Neural crest cell (in vitro differentiated cells): ENCODE data around the gene TLE3. TPM values are rescaled to one million over a fixed set of nuclear protein-coding genes. Genes with fewer than 3 reads are reported as not detected.

Experiments used
- DNase-seq: peaks from one replicate; pipeline ENCODE4 v3.0.0; 2021; ENCODE audit warnings: low read depth, mixed read lengths, low spot score
- H3K27ac Mint-ChIP-seq: one replicate; pipeline ENCODE4 v1.8.0; 2021; ENCODE audit warnings: mild to moderate bottlenecking, mixed read lengths; ENCODE audit not compliant: unreplicated experiment
- H3K27me3 Mint-ChIP-seq: 2 replicates; pipeline ENCODE4 v1.8.0; 2021; ENCODE audit warnings: low read depth, mild to moderate bottlenecking, mixed read lengths
- H3K36me3 Mint-ChIP-seq: 2 replicates; pipeline ENCODE4 v1.8.0; 2021; ENCODE audit warnings: low read depth, mild to moderate bottlenecking, mixed read lengths
- H3K4me1 Mint-ChIP-seq: 2 replicates; pipeline ENCODE4 v1.8.0; 2021; ENCODE audit warnings: mixed read lengths
- H3K4me3 Mint-ChIP-seq: one replicate; pipeline ENCODE4 v1.8.0; 2021; ENCODE audit warnings: mild to moderate bottlenecking, mixed read lengths
- H3K9me3 Mint-ChIP-seq: 2 replicates; pipeline ENCODE4 v1.8.0; 2021; ENCODE audit warnings: mixed read lengths
- CTCF ChIP-seq: fragments of 200-600 bp; sonication (generic); conservative IDR thresholded peaks from 2 replicates; pipeline ENCODE4 v1.5.0; 2021; ENCODE audit warnings: antibody characterized with exemption, mild to moderate bottlenecking
- total RNA-seq: library from RNA; stranded (reverse); gene quantifications from 2 replicates; pipeline ENCODE4 v1.2.1, GENCODE V29; 2021

The TLE3 gene
- total RNA-seq, 1 donor from 2014 or later, result 89.9 TPM

DNA sequence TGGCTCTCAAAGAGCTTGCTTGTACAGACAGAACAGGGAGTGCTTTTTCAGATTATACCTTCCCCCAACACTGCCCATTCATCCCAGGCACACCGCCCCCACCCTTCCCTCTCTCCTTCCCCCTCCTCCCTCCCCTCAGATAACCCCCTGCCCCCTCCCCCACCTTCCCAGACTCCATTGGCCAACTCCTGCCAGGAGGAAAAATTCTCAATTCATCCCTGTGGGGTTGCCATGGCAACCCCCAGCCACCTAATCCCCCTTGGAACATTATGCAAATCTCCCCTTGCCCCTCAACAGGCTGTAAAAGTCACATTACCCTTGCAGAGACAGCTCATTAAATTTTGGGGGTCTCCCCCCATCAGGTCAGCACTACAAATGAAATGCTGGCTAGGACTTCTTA lies 14.3 kb downstream of the TLE3 start:
- Mint-ChIP-seq H3K27ac (no peak overlapping the region), H3K27me3 (peaks cover 10% of the 10 kb centered on the region), H3K4me3 (peak overlapping the region; percentile 80), H3K4me1 (peaks cover 76% of the 10 kb centered on the region), H3K9me3 (no peaks in the 10 kb centered on the region), H3K36me3 (peaks cover 31% of the 10 kb centered on the region)
- no peak for TF ChIP-seq CTCF
- peak; percentile 34 for DNase-seq

DNA sequence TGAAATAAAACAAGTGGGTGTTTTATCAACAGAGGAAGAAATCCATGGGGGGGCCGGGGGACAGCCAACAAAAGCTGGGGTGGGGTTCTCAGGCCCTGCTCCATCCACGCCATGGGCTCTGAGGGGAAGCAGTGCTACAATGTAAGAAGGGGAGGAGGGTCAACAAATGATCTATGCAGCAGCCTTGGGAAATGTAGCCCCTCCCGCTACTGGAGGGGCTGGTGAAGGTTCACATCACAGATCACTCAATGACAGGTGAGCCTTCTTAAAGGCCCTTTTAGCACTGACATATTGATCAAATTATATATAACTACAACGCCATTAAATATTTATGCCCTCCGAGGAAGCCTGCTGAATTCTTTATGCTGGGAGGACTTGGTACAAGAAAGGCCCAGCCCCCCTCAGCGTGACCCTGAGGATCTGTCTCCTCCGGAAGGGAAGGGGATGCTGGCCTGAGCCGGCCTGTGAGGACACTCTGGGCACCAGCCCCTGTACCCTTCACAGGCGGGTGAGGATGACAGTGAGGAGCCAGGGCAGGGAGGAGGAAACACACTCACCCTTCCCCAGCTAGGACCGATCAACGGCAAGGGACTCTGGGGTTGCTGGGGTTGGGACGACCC lies 15.3 kb downstream of the TLE3 start:
- TF ChIP-seq CTCF, result no peak
- DNase-seq, result no peak
- H3K27ac Mint-ChIP-seq, result peak overlapping the region; percentile 39
- H3K36me3 Mint-ChIP-seq, result peaks cover 31% of the 10 kb centered on the region
- H3K9me3 Mint-ChIP-seq, result no peaks in the 10 kb centered on the region
- peak overlapping the region; percentile 54 for H3K4me3 Mint-ChIP-seq
- H3K4me1 Mint-ChIP-seq, result peaks cover 77% of the 10 kb centered on the region
- H3K27me3 Mint-ChIP-seq, result peaks cover 10% of the 10 kb centered on the region

- Mint-ChIP-seq H3K27ac (no peak overlapping the region), H3K36me3 (peaks cover 26% of the 10 kb centered on the region), H3K4me3 (peak overlapping the region; percentile 12)
These were observed 16.1 kb downstream of the TLE3 start for GRCh38 chr15:70081612-70082011.

GRCh38 chr15:70080347-70080746 lies 17.4 kb downstream of the TLE3 start:
- peaks cover 77% of the 10 kb centered on the region for H3K4me1 Mint-ChIP-seq
- H3K27ac Mint-ChIP-seq, result no peak overlapping the region
- peaks cover 22% of the 10 kb centered on the region for H3K36me3 Mint-ChIP-seq
- no peaks in the 10 kb centered on the region for H3K27me3 Mint-ChIP-seq
- H3K9me3 Mint-ChIP-seq, result no peaks in the 10 kb centered on the region
- DNase-seq, result no peak
- H3K4me3 Mint-ChIP-seq, result no peak overlapping the region
- no peak for TF ChIP-seq CTCF

More at GRCh38 chr15:70081612-70082011, 16.1 kb downstream of the TLE3 start:
- no peak for TF ChIP-seq CTCF
- no peak for DNase-seq
- Mint-ChIP-seq H3K4me1 (peaks cover 77% of the 10 kb centered on the region), H3K27me3 (peaks cover 4% of the 10 kb centered on the region), H3K9me3 (no peaks in the 10 kb centered on the region)

GRCh38 chr15:70079888-70080287 lies 17.8 kb downstream of the TLE3 start:
- H3K4me3 Mint-ChIP-seq, result no peak overlapping the region
- H3K27ac Mint-ChIP-seq, result no peak overlapping the region
- TF ChIP-seq CTCF, result no peak
- H3K9me3 Mint-ChIP-seq, result no peaks in the 10 kb centered on the region
- no peaks in the 10 kb centered on the region for H3K27me3 Mint-ChIP-seq
- H3K36me3 Mint-ChIP-seq, result peaks cover 17% of the 10 kb centered on the region
- peaks cover 77% of the 10 kb centered on the region for H3K4me1 Mint-ChIP-seq
- no peak for DNase-seq
